K562 (cell line): ENCODE measurements around the gene STING1. TPM values are rescaled to one million over a fixed set of nuclear protein-coding genes. Genes with fewer than 3 reads are reported as not detected.
A peak's percentile ranks its signal among the peaks of the same experiment; 100 is the strongest.

ENCODE experiments used
- CHCHD3 ChIP-seq: fragments of 250-450 bp; sonication (Bioruptor Pico); IDR thresholded peaks from 2 replicates; pipeline ENCODE4 v2.1.2; 2022; ENCODE audit warnings: mild to moderate bottlenecking
- ERF ChIP-seq: fragments of 450-650 bp; formaldehyde crosslinking; IDR thresholded peaks from 2 replicates; pipeline ENCODE4 v1.4.0; 2020; ENCODE audit warnings: mild to moderate bottlenecking, mixed read lengths
- MCM2 ChIP-seq: fragments of 450-650 bp; IDR thresholded peaks from 2 replicates; pipeline ENCODE4 v1.6.1; 2017; ENCODE audit warnings: low read depth, mild to moderate bottlenecking
- NCOA2 ChIP-seq, 2 experiments: fragments of 450-650 bp; IDR thresholded peaks; 2 replicates each; pipeline ENCODE4 v1.6.1; 2018; ENCODE audit warnings: mild to moderate bottlenecking in 2 of 2, moderate library complexity in 1 of 2; ENCODE audit not compliant: partially characterized antibody in 2 of 2
- RFX5 ChIP-seq: IDR thresholded peaks from 2 replicates; pipeline ENCODE4 v1.6.1; 2011; ENCODE audit warnings: low read depth, mild to moderate bottlenecking, improper control_type of control experiment, low read length
- RFX7 ChIP-seq: fragments of 250-450 bp; sonication (Bioruptor Pico); IDR thresholded peaks from 2 replicates; pipeline ENCODE4 v1.5.1; 2021; ENCODE audit warnings: mild to moderate bottlenecking
- ZBTB7A ChIP-seq: IDR thresholded peaks from 2 replicates; pipeline ENCODE4 v1.6.1; 2011; ENCODE audit warnings: low read depth, mild to moderate bottlenecking, low read length, moderate library complexity, borderline replicate concordance; ENCODE audit not compliant: control insufficient read depth
- ZNF197 ChIP-seq: fragments of 200-800 bp; sonication (Bioruptor generic); IDR thresholded peaks from 2 replicates; pipeline ENCODE4 v1.6.1; 2016; ENCODE audit warnings: low read depth, missing genetic modification characterization, missing compliant biosample characterization
- polyA plus RNA-seq, 8 experiments: library from polyadenylated mRNA; depleted of rRNA in 4 of 8; stranded (reverse) in 5 of 8; unstranded in 3 of 8; fragments of >200 nt; fragmentation: Nextera tagmentation in 2 of 8; fragmentation: Illumina TruSeq in 1 of 8; extraction: Ambion mirVana in 2 of 8; extraction: Trizol in 1 of 8; gene quantifications; 2 replicates each; pipeline versions ENCODE4 v1.2.1 to v1.2.3, GENCODE V29; 2011 to 2014; ENCODE audit warnings: inconsistent platforms in 1 of 8, missing spikeins in 1 of 8
- total RNA-seq, 7 experiments: library from RNA; depleted of rRNA in 6 of 7; stranded (reverse); fragments of >200 nt in 6 of 7; fragmentation: Illumina TruSeq in 2 of 7; extraction: Trizol in 2 of 7; gene quantifications; 2 replicates each; pipeline versions ENCODE4 v1.2.1 to v1.2.3, GENCODE V29; 2011 to 2021; ENCODE audit warnings: low replicate concordance in 1 of 7
- TF ChIP-seq, protein P1 (sequence below): fragments of 250-450 bp; sonication (Bioruptor Pico); IDR thresholded peaks from 2 replicates; pipeline ENCODE4 v1.8.0; 2021; ENCODE audit warnings: borderline replicate concordance, mild to moderate bottlenecking, moderate library complexity; ENCODE audit not compliant: poor library complexity, severe bottlenecking
- TF ChIP-seq, protein P2 (sequence below): fragments of 250-450 bp; sonication (Bioruptor Pico); IDR thresholded peaks from 2 replicates; pipeline ENCODE4 v1.9.0; 2021; ENCODE audit warnings: mild to moderate bottlenecking, inconsistent platforms
- TF ChIP-seq, protein P3 (sequence below), 2 experiments: fragments of 450-650 bp; IDR thresholded peaks; 2 replicates each; pipeline ENCODE4 v1.6.1; 2016; ENCODE audit warnings: mild to moderate bottlenecking in 2 of 2, borderline replicate concordance in 1 of 2, low read depth in 1 of 2, moderate library complexity in 1 of 2

Gene STING1
- total and polyA plus RNA-seq, 9 of the 15 experiments (the other 6 are each of a cell fraction or from before 2014, with no cell fraction given) = 20.8 to 69.1 (median 44.7) TPM

DNA sequence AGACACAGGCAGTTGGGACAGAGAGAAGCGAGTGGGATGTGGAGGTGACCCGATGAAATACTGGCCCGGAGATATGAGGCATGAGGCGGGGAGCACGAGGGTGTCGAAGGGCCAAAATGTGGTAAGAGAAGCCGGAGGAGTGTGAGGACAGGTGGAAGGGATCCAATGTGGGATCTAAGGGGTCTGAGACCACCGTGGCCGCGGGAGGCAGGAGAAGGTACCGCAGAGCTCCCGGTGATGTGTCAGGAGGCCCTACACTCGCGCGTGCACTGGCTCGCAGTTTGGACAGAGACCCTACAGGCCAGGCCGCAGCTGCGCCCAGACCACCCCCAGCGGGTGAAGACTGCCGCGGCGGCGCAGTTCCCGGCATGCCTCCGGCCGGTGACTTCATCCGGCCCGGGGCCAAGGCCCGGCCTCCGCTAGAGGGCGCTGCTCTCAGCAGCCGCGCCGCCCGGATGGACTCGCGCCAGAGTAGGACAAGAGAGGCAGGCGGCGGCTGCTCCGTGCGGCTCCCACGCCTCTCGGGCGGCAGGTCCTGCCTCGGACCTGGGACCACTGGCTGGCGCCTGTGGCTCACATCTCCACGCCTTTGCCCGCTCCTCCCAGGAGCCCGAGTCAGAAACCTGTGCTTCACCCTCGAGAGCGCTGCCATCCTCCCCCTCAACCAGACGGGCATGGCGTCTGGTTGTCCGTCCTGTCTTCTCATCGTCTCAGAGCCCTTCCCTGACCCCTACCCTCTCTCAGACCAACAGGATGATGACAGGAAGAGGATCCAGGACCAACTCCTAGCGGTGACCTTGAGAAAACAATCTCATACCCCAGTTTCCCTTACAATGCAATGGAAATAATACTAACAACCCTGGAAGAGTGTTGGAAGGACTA lies 35.4 kb upstream of the STING1 start (continued):
- TF ChIP-seq, protein P1, sequence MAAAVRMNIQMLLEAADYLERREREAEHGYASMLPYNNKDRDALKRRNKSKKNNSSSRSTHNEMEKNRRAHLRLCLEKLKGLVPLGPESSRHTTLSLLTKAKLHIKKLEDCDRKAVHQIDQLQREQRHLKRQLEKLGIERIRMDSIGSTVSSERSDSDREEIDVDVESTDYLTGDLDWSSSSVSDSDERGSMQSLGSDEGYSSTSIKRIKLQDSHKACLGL = no peak
- no peak for TF ChIP-seq CHCHD3
- TF ChIP-seq ERF = peak; percentile 94
- TF ChIP-seq, protein P2, sequence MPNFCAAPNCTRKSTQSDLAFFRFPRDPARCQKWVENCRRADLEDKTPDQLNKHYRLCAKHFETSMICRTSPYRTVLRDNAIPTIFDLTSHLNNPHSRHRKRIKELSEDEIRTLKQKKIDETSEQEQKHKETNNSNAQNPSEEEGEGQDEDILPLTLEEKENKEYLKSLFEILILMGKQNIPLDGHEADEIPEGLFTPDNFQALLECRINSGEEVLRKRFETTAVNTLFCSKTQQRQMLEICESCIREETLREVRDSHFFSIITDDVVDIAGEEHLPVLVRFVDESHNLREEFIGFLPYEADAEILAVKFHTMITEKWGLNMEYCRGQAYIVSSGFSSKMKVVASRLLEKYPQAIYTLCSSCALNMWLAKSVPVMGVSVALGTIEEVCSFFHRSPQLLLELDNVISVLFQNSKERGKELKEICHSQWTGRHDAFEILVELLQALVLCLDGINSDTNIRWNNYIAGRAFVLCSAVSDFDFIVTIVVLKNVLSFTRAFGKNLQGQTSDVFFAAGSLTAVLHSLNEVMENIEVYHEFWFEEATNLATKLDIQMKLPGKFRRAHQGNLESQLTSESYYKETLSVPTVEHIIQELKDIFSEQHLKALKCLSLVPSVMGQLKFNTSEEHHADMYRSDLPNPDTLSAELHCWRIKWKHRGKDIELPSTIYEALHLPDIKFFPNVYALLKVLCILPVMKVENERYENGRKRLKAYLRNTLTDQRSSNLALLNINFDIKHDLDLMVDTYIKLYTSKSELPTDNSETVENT = peak; percentile 91
- TF ChIP-seq, protein P3, sequence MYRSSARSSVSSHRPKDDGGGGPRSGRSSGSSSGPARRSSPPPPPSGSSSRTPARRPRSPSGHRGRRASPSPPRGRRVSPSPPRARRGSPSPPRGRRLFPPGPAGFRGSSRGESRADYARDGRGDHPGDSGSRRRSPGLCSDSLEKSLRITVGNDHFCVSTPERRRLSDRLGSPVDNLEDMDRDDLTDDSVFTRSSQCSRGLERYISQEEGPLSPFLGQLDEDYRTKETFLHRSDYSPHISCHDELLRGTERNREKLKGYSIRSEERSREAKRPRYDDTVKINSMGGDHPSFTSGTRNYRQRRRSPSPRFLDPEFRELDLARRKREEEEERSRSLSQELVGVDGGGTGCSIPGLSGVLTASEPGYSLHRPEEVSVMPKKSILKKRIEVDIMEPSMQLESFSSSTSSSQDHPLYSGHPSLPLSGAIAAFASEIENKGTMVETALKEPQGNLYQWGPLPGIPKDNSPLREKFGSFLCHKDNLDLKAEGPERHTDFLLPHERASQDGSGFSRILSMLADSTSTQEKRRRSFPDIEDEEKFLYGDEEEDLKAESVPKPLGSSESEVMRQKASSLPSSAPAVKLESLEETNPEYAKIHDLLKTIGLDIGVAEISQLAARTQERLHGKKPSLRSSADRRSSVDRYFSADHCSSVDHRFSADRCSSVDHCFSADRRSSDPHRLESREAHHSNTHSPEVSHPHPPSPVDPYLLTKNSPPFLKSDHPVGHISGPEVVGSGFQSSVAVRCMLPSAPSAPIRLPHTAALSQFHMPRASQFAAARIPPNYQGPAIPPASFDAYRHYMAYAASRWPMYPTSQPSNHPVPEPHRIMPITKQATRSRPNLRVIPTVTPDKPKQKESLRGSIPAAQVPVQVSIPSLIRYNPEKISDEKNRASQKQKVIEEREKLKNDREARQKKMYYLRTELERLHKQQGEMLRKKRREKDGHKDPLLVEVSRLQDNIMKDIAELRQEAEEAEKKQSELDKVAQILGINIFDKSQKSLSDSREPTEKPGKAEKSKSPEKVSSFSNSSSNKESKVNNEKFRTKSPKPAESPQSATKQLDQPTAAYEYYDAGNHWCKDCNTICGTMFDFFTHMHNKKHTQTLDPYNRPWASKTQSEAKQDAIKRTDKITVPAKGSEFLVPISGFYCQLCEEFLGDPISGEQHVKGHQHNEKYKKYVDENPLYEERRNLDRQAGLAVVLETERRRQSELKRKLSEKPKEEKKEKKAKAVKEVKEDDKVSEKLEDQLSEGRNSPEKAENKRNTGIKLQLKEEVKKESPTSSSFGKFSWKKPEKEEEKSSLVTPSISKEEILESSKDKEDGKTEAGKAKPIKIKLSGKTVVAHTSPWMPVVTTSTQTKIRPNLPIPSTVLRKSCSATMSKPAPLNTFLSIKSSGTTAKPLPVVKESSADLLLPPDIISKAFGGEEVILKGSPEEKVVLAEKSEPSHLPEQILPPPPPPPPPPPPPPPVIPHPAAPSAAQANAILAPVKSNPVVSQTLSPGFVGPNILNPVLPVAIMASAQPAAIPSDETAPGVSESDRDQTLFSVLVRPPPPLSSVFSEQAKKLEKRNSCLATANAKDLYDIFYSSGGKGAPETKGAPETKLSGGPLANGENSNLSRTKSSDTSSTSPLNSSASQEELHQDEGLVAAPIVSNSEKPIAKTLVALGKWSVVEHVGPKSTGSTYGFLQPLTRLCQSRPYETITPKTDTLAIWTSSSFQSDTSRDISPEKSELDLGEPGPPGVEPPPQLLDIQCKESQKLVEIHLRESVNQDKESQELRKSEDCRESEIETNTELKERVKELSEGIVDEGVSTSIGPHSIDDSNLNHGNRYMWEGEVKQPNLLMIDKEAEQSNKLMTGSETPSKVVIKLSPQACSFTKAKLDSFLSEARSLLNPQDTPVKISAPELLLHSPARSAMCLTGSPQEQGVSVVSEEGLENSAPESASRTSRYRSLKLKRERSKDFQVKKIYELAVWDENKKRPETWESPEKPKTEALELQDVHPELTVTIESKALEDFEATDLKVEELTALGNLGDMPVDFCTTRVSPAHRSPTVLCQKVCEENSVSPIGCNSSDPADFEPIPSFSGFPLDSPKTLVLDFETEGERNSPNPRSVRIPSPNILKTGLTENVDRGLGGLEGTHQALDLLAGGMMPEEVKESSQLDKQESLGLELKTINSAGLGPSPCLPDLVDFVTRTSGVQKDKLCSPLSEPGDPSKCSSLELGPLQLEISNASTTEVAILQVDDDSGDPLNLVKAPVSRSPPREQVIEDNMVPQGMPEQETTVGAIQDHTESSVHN (IDR thresholded peaks at IDR 0.05; ENCODE audit: borderline replicate concordance in 1 of 2, low read depth in 1 of 2) = no peak
- no peak for TF ChIP-seq NCOA2 (IDR thresholded peaks at IDR 0.05; ENCODE audit: partially characterized antibody in 2 of 2)
- TF ChIP-seq RFX5 = no peak
- TF ChIP-seq RFX7 = no peak
- TF ChIP-seq ZBTB7A = peak; percentile 99
- no peak for TF ChIP-seq MCM2
- peak; percentile 81 for TF ChIP-seq ZNF197
